Pulmonary artery endothelial cell (primary cell): ENCODE measurements around the gene IKZF3. TPM values are rescaled to one million over a fixed set of nuclear protein-coding genes. Genes with fewer than 3 reads are reported as not detected.
"Not testable (repeated sequence)": the region's sequence is repeated elsewhere in the genome, so short reads cannot be mapped to it uniquely, and the experiment has no call there.

Experiments used
- DNase-seq: peaks from one replicate; pipeline ENCODE4 v3.0.0-alpha.2; 2011; ENCODE audit warnings: low read depth, low spot score
- total RNA-seq: library from RNA; depleted of rRNA; stranded (reverse); fragments of >200 nt; gene quantifications from 2 replicates; pipeline ENCODE4 v1.2.3, GENCODE V29; 2014

Gene IKZF3
- not detected in 2 replicates for total RNA-seq

DNA sequence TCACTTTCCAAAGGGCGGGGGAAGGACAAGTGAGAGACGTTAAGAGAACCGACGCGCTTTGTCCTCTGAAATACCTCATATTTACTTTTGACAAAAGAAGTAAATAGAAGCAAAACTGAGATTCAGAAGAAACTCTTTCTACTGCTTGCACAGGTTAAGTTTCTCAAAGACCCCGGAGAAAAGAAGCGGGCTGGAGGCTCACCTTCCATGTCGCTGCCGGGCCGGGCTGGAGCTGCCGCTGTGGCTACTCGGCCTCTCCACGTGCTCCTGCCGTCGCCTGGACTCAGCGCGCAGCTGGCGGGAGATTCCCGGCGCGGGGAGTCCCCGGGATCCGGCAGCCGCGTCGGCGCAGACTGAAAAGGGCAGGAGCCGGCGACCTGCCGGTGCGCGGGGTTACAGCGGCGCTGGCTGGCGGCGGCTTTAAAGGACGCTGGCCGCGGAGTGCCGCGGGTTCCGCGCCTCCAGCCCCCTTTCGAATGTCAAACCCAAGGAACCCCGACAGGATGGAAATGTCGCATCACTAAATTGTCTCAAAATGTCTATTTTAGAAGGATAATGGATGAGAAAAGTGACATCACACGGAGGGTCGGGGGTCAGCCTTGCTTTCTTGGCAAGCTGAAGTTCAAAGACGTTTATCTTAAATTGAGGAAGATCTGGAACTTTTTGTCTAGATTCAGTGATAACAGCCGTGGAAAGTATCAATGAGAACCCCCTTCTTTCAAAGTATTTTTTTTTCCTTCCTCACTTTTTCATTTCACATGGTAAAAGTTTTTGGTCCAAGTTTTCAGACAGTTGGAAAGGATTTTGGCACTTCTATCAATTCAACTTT is at the start of gene IKZF3:
Gene IKZF3, minus strand, starts transcription at position 395 of the 829 bp plus-strand sequence. Its CDS starts 186 bp downstream, at position 209.
- DNase-seq = no peak

DNA sequence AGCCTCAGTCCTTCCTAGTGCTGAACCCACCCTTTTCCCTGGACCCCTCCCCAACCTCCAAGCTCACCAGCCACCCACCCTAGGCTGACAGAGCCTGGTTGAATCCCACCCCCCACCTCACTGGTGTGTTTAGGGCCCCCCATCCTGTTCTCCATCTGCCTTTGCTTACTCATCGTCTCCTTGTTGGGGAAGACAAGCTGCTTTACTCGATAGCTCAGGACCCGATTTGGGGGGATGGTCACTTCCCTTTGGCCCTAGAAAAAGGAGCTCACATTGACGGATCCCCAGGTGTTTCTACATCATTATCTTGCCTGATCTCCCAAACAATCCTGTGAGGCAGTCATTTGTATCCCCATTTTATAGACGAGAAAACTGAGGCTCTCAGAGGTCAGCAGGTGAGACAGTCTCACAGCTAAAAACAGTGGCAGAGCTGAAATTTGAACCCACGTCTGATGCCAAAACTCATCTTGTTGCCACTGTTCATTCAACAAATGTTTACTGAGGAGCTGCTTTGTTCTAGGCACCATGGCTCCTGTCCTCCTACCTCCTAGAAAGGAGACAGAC is 44.8 kb upstream of the IKZF3 start:
- DNase-seq = no peak

GRCh38 chr17:39904990-39905288 is 40.8 kb upstream of the IKZF3 start:
- DNase-seq = no peak

DNA sequence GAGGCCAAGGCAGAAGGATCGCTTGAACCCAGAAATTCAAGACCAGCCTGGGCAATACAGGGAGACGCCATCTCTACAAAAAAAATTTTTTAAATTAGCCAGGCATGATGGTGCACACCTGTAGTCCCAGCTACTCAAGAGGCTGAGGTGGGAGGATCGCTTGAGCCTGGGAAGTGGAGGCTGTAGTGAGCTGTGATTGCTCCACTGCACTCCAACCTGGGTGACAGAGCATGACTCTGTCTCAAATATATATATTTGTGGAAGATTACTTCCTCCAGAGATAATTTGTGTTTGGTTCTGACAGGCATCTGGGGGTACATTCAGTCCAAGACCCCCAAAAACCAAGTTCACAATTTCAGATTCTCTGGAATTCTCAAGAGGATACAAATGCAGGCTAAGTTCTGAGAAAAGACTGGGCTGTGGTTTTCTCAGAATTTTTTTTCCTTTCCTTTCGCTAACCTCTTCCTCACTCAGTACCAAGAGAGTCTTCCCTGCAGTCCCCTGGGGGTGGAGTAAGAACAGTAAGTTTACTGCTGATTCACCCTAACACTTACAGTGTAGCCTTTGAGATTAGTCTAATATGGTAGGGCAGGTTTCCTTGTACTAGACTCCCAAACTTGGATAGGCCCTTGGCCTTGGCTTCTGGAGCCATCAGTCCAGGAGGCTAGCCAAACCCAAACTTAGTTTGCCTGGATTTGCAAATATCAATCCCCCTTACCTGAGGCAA is 39.2 kb upstream of the IKZF3 start:
- DNase-seq = no peak

GRCh38 chr17:39902027-39902426 is 37.9 kb upstream of the IKZF3 start:
- not testable (repeated sequence) for DNase-seq

GRCh38 chr17:39899215-39899614 is 35.1 kb upstream of the IKZF3 start:
- DNase-seq = no peak

DNA sequence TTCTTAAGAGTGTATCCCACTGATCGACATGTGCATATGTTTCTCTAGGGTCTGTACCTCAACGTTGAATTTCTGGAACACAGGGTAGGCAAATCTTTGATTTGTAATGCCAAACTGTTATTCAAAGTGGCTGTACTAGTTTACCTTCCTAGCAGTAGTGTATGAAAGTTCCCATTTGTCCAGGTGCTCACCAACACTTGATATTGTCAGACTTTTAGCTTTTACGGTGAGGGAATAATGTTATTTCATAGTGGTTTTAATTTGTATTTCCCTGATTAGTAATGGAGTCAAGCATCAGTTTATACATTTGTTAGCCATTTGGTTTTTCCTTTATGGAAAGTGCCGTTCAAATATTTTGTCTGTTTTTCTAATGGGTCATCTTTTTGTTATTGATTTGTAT is 34.0 kb upstream of the IKZF3 start:
- no peak for DNase-seq

DNA sequence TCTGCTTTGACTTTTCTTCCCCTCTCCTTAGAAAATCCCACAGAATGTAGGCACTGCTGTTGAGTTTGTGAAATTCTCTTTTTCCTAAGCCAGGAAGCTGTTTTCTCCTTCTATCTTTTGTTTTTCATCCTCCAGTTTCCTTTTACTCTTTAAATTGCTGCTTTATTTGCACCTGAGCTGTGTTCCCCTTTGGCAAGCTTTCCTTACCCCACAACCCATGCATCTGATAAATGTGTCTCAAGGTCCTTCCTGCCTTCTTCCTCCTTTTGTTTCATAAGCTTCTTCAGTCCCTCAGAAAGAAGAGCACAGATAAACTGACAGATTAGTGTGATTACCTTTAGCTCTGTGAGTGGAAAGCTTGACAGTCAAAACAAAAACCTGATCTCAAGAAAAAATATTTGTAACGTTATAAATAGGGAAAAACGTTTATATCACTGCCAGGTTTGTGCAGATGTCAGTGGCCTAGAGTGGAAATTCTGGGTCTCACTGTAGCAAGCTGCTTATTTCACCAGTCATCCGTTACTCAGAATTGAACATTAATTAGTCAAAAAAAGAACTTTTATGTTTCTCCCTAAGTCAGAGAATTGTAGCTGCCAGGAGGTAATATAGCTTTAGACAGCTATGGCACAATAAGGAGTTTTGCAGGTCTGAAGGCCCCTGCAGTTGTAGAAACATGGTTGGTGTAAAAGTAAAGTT is 30.7 kb upstream of the IKZF3 start:
- no peak for DNase-seq

DNA sequence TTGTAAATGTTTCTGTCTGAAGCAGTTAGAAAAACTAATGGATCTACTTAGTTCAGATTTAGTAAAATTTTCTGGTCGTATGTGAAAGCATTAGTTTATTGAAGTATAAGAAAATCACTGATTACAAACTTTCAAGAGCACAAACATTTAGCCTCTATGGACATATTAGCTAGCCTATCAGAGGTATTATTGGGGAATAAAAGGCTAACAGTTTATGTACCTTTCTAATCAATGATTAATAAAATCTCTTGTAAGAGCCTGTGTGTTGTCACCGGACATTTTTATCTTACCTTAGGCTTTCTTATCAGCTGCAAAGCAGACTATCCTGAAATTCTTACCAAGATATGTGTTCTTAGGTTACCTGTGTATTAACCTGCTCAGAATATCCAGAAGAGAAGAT is 25.1 kb upstream of the IKZF3 start:
- no peak for DNase-seq

GRCh38 chr17:39887078-39887477 is 23.0 kb upstream of the IKZF3 start:
- no peak for DNase-seq

- DNase-seq = not testable (repeated sequence)
Measured at GRCh38 chr17:39886102-39886501, 22.0 kb upstream of the IKZF3 start.

DNA sequence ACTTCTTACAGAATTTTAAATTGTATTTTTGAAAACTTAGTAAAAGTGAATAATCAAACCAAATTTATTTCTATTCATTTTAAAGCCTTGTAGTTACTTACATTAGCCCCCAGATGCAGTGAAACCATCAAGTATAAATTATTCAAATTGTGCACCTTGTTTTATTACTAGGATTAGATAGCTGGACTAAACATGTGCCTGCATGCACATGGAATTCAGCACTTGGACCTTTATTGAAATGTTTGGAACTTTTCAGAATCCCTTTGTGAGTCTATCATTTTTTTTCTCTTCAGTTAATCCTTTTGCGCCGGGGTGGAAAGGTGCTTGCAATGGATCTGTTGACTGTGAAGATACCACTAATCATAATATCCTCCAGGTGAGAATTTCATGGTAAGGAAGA is 8.6 kb upstream of the IKZF3 start:
- DNase-seq = no peak

- DNase-seq = no peak
Measured at GRCh38 chr17:39871801-39872200, 7.7 kb upstream of the IKZF3 start.

- no peak for DNase-seq
Measured at GRCh38 chr17:39870776-39871175, 6.7 kb upstream of the IKZF3 start.

- DNase-seq = no peak
Measured at GRCh38 chr17:39868554-39868942, 4.4 kb upstream of the IKZF3 start.

DNA sequence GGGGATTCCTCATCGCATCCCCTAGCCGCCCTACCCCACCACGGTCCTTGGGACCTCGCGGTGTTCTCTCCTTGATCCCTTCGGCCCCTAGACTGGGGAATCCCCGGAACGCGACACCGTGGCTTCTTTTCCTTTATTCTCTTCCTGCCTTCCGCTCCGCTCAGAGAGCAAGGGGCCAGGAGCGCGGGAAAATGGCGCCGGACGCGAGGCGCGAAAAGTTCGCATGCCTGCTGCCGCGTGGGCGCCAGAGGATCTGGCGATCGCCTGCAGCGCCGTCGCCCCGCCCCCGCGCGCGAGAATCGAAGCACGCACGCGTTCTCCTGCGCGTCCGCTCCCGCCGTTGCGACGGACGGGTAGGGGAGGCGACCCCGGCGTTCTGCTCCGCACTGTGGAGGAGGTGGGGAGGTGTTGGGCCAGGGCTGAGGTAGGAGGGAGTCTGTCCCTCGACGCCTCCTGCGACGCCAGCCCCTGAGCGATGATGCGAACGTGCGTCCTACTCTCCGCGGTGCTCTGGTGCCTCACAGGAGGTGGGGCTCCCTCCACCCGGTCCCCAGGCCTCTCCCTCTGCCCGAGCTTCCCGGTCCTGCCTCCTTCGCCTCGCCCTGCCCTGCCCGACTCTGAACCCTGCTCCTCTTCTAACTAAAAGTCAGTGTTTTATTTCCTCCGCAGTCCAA is 3.9 kb upstream of the IKZF3 start, which contains the start of gene ZPBP2:
Gene ZPBP2, plus strand, starts transcription at position 323 of the 674 bp plus-strand sequence. Its CDS starts 153 bp downstream, at position 476.
- DNase-seq = no peak

GRCh38 chr17:39867084-39867879 is 3.2 kb upstream of the IKZF3 start:
- no peak for DNase-seq

GRCh38 chr17:39866013-39866730 is 2.1 kb upstream of the IKZF3 start:
- no peak for DNase-seq

DNA sequence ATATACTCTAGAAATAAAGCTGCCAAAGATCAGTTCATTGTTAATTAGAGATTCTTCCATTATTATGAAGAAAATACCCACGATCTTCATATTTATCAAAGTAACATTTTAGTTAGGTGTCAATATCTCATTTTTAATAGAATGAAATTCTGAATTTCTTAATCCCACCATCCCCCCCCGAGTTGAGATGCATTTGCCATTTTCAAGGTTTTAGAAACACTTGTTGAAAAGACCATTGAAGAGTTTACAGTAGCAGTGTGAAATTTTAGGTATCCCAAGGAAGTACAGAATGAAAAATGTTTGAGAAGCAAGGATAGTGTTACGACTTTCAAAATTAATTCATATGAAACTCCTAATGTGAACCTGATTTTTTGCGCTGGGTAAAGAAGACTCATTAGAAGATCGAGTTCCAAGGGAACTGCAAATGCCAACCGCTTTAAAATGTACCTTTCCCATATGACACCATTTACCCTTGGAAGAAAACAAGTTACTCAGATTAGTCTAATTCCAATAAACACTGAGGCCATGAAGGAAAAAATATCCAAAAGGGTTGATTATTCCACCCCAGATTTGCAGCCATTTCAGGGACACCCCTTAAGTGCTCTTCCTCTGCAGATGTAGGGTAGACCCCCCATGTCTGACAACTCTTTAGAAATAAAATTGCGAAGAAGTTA is 731 bp downstream of the IKZF3 start:
- DNase-seq = no peak
